IPS-20b (cell line): Measurements from ENCODE around the gene KDM4C.

Source experiments
- H3K27ac ChIP-seq: one replicate; pipeline ENCODE4 v1.5.1; 2013; ENCODE audit warnings: low read length
- H3K27me3 ChIP-seq: 2 replicates; pipeline ENCODE4 v1.6.1; 2013; ENCODE audit warnings: mild to moderate bottlenecking, low read length, inconsistent platforms; ENCODE audit not compliant: insufficient read depth
- H3K36me3 ChIP-seq: 2 replicates; pipeline ENCODE4 v1.6.1; 2013; ENCODE audit warnings: low read depth, mild to moderate bottlenecking, inconsistent platforms, low read length, moderate library complexity; ENCODE audit not compliant: insufficient read depth
- H3K4me1 ChIP-seq: 2 replicates; pipeline ENCODE4 v1.6.1; 2013; ENCODE audit warnings: mild to moderate bottlenecking, control low read depth, inconsistent platforms, low read length, moderate library complexity; ENCODE audit not compliant: insufficient read depth
- H3K4me3 ChIP-seq: 2 replicates; pipeline ENCODE4 v1.5.1; 2013; ENCODE audit warnings: mild to moderate bottlenecking, low read length, inconsistent platforms
- H3K9ac ChIP-seq: 2 replicates; pipeline ENCODE4 v1.6.1; 2013; ENCODE audit warnings: low read depth, mild to moderate bottlenecking, inconsistent platforms, low read length, moderate library complexity
- H3K9me3 ChIP-seq: 2 replicates; pipeline ENCODE4 v1.6.1; 2013; ENCODE audit warnings: mild to moderate bottlenecking, low read depth, low read length, inconsistent platforms; ENCODE audit not compliant: insufficient read depth

The KDM4C gene

GRCh38 chr9:7073706-7074105 is 315.9 kb downstream of the KDM4C start:
- Histone ChIP-seq H3K4me3 (no peak overlapping the region), H3K36me3 (no peaks in the 10 kb centered on the region), H3K9me3 (no peaks in the 10 kb centered on the region), H3K4me1 (no peaks in the 10 kb centered on the region), H3K27ac (no peak overlapping the region), H3K27me3 (no peaks in the 10 kb centered on the region), H3K9ac (no peak overlapping the region)

DNA sequence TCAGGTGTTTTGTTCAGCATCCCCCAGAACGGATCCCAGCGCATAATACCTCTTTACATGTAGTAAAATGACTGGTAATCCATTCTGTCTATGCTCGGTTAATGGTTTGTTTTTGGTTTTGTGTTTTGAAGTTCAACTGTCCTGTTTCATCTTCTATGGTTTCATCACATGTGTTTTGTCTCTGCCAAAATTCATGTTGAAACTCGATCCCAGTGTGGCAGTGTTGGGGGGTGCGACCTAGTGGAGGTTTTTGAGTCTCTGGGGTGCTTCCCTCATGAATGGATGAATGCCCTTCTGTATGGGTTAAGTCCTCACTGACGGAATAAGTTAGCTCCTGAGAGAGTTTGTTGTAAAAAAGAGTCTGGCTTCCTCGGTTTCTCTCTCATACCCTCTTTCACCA is 317.4 kb downstream of the KDM4C start:
- Histone ChIP-seq H3K27ac (no peak overlapping the region), H3K9me3 (no peaks in the 10 kb centered on the region), H3K9ac (no peak overlapping the region), H3K27me3 (no peaks in the 10 kb centered on the region), H3K4me1 (no peaks in the 10 kb centered on the region), H3K4me3 (no peak overlapping the region), H3K36me3 (no peaks in the 10 kb centered on the region)

- no peaks in the 10 kb centered on the region for H3K4me1 ChIP-seq
- H3K36me3 ChIP-seq: no peaks in the 10 kb centered on the region
- no peaks in the 10 kb centered on the region for H3K9me3 ChIP-seq
- no peak overlapping the region for H3K9ac ChIP-seq
- no peak overlapping the region for H3K4me3 ChIP-seq
- no peaks in the 10 kb centered on the region for H3K27me3 ChIP-seq
- no peak overlapping the region for H3K27ac ChIP-seq
Observed at GRCh38 chr9:7079051-7079450, 321.3 kb downstream of the KDM4C start.

DNA sequence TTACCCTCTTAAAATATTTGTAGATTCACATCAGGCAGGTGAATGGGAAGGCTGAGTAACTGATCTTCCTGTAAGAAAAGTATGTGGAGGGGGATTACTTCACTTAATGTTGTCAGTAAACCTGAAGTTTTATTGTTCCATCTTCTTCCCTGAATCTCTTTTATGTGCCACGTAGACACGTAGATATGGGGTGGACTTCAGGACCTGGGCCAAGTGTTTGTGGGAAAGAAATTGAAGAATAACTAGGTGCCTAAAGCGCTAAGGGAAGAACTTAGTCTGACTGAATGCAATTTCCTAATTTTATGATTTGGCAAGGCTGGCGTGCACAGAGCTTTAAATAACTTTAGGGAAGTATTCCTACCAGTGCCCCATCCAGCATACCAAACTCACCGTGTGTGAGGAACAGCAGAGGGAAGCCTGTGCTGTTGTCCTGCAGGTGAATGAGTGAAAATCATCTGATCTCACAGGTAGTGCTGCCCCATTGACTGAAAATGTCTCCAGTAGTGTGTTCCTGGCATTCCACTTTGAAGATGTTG is 323.4 kb downstream of the KDM4C start:
- H3K27ac ChIP-seq: no peak overlapping the region
- H3K36me3 ChIP-seq: no peaks in the 10 kb centered on the region
- no peaks in the 10 kb centered on the region for H3K4me1 ChIP-seq
- H3K4me3 ChIP-seq: no peak overlapping the region
- no peaks in the 10 kb centered on the region for H3K9me3 ChIP-seq
- no peak overlapping the region for H3K9ac ChIP-seq
- no peaks in the 10 kb centered on the region for H3K27me3 ChIP-seq

DNA sequence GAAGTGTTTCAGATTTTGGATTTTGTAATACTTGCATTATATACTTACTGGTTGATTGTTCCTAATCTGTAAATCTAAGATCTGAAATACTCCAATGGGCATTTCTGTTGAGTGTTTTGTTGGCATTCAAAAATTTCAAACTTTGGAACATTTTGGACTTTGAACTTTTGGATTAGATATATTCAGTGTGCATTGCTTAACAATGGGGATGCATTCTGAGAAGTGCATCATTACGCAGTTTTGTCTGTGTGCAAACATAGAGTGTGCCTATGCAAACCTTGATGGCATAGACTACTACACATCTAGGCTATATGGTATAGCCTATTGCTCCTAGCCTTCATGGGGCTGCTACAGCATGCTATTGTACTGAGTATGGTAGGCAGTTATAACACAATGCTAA is 325.4 kb downstream of the KDM4C start:
- Histone ChIP-seq H3K4me3 (no peak overlapping the region), H3K9ac (no peak overlapping the region), H3K36me3 (no peaks in the 10 kb centered on the region), H3K9me3 (no peaks in the 10 kb centered on the region), H3K27ac (no peak overlapping the region), H3K4me1 (no peaks in the 10 kb centered on the region), H3K27me3 (no peaks in the 10 kb centered on the region)

DNA sequence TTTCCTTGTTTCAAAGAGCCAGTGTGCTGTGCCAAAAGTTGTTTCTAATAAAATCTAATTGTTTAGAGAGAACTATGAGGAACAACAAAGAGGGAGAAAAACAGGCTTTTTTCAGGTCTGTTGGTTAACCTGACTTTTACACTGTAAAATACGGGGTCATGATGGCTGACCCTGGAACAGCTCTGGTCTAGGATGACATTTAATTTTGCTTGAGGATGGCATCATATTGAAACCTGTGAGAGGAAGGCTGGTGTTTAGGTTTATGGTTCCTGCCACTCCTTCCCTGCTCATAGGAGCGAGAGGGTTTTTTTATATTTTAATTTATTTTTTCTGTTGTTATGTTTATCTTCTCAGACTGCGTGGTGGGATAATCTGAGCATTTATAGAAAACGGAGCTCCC is 327.6 kb downstream of the KDM4C start:
- no peaks in the 10 kb centered on the region for H3K27me3 ChIP-seq

GRCh38 chr9:7086389-7086788 is 328.6 kb downstream of the KDM4C start:
- no peaks in the 10 kb centered on the region for H3K27me3 ChIP-seq
- H3K9me3 ChIP-seq: no peaks in the 10 kb centered on the region
- no peak overlapping the region for H3K27ac ChIP-seq
- no peak overlapping the region for H3K4me3 ChIP-seq
- H3K4me1 ChIP-seq: no peaks in the 10 kb centered on the region
- H3K36me3 ChIP-seq: no peaks in the 10 kb centered on the region
- H3K9ac ChIP-seq: no peak overlapping the region

More for the DNA sequence above, 327.6 kb downstream of the KDM4C start:
- Histone ChIP-seq H3K27ac (no peak overlapping the region), H3K4me1 (no peaks in the 10 kb centered on the region), H3K4me3 (no peak overlapping the region), H3K9me3 (no peaks in the 10 kb centered on the region), H3K36me3 (no peaks in the 10 kb centered on the region), H3K9ac (no peak overlapping the region)

- Histone ChIP-seq H3K27ac (no peak overlapping the region), H3K9me3 (no peaks in the 10 kb centered on the region), H3K36me3 (no peaks in the 10 kb centered on the region), H3K4me1 (no peaks in the 10 kb centered on the region), H3K4me3 (no peak overlapping the region), H3K27me3 (no peaks in the 10 kb centered on the region), H3K9ac (no peak overlapping the region)
Observed at GRCh38 chr9:7088611-7089010, 330.8 kb downstream of the KDM4C start.

DNA sequence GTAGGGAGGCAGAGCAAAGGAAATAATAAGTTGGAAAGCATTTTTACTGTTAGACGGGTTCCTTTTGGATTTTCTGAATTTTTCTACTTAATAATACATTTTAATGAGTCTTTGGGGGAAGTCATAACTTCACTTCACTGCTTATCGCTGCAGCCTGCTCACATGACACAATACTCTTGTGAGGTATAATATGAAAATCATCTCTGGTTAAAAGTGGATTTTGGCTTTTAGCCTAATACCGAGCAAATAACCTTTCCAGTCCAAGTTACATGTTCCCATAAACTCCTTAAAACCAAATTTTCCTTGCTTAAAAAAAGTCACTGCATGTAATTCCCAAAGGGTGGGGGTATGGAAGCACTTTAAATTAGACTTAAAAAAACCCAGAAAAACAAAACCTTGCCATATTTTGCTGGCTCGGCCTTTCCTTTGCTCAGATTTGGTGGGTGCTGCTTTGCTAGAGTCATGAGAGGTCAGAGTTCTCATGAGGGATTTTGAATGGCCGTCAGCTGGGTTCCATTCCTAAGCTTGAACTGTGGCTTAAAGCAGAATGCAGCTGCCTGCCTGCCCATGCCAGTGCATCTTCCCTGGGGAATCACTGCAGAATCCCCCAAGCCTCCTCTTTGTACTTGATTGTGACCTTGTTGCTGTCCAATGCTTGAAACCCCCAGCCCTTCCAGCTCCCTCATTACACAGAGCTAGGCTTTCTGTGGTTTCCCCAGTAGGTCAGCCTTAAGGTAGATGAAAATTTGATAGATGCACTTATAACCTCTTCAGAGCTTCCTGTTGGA is 331.8 kb downstream of the KDM4C start:
- no peaks in the 10 kb centered on the region for H3K27me3 ChIP-seq
- no peak overlapping the region for H3K27ac ChIP-seq

GRCh38 chr9:7093040-7093439 is 335.3 kb downstream of the KDM4C start:
- H3K27ac ChIP-seq: no peak overlapping the region
- no peak overlapping the region for H3K4me3 ChIP-seq
- H3K9me3 ChIP-seq: no peaks in the 10 kb centered on the region
- H3K36me3 ChIP-seq: no peaks in the 10 kb centered on the region
- no peaks in the 10 kb centered on the region for H3K4me1 ChIP-seq
- no peaks in the 10 kb centered on the region for H3K27me3 ChIP-seq
- no peak overlapping the region for H3K9ac ChIP-seq

More for the DNA sequence above, 331.8 kb downstream of the KDM4C start:
- Histone ChIP-seq H3K36me3 (no peaks in the 10 kb centered on the region), H3K9ac (no peak overlapping the region), H3K9me3 (no peaks in the 10 kb centered on the region), H3K4me3 (no peak overlapping the region), H3K4me1 (no peaks in the 10 kb centered on the region)

- Histone ChIP-seq H3K36me3 (0 out of 2 replicates have a peak, but pooled peaks cover under 1% of the 10 kb centered on the region), H3K4me1 (no peaks in the 10 kb centered on the region), H3K9ac (no peak overlapping the region), H3K4me3 (no peak overlapping the region), H3K27ac (no peak overlapping the region), H3K9me3 (peaks cover 5% of the 10 kb centered on the region; the same call in 1 of the 2 replicates), H3K27me3 (no peaks in the 10 kb centered on the region)
Observed at GRCh38 chr9:7094052-7094451, 336.3 kb downstream of the KDM4C start.

DNA sequence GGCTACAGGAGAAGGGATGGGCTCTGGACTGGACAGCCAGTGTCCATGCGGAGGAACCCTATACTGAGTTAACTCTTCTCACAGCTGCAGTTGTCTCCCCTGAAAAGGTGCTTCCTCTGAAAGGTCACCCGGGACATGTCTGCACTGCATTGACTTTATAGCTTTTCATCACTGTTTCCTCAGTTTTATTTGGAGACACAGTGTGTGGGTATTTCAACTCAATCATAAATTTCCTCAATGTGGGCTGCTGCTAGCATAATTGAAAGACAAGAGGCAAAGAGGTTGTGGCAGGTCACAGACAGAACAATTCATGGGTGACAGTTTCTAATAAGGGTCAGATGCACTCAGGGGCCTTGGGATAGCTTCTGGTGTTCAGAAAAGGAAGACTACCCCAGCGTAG is 336.8 kb downstream of the KDM4C start:
- Histone ChIP-seq H3K27ac (no peak overlapping the region), H3K9me3 (peaks cover 10% of the 10 kb centered on the region), H3K4me3 (no peak overlapping the region), H3K27me3 (no peaks in the 10 kb centered on the region), H3K36me3 (0 out of 2 replicates have a peak, but pooled peaks cover 5% of the 10 kb centered on the region), H3K4me1 (no peaks in the 10 kb centered on the region), H3K9ac (no peak overlapping the region)
